Activated T-cell treated with anti-CD3 and anti-CD28 coated beads, Interleukin-2, amount 50 U/mL, for 48 hours (primary cell): Measurements from ENCODE around the gene UFSP2.
"Not testable (repeated sequence)": the region's sequence is repeated elsewhere in the genome, so short reads cannot be mapped to it uniquely, and the experiment has no call there.

Experiments
- DNase-seq, 2 experiments: peaks; one replicate each; pipeline ENCODE4 v3.0.0-alpha.2; 2020

Gene UFSP2

GRCh38 chr4:185381288-185382196, 44.2 kb downstream of the UFSP2 start:
- no peak for DNase-seq

GRCh38 chr4:185380320-185380719, 45.4 kb downstream of the UFSP2 start:
- no peak for DNase-seq

GRCh38 chr4:185379326-185380295, 46.2 kb downstream of the UFSP2 start:
- no peak for DNase-seq

GRCh38 chr4:185378264-185378663, 47.5 kb downstream of the UFSP2 start:
- DNase-seq = no peak

GRCh38 chr4:185374573-185374972, 51.2 kb downstream of the UFSP2 start:
- DNase-seq = no peak

- DNase-seq = no peak
Measured at GRCh38 chr4:185374027-185374426, 51.7 kb downstream of the UFSP2 start.

- no peak for DNase-seq
Measured at GRCh38 chr4:185371702-185372101, 54.1 kb downstream of the UFSP2 start.

GRCh38 chr4:185370268-185370949, 55.4 kb downstream of the UFSP2 start:
- no peak for DNase-seq

- DNase-seq = no peak
Measured at GRCh38 chr4:185369731-185370130, 56.0 kb downstream of the UFSP2 start.

GRCh38 chr4:185364886-185365285, 60.9 kb downstream of the UFSP2 start:
- no peak for DNase-seq

GRCh38 chr4:185363251-185363650, 62.5 kb downstream of the UFSP2 start:
- DNase-seq = no peak

- DNase-seq = not testable (repeated sequence)
Measured at GRCh38 chr4:185362570-185362969, 63.2 kb downstream of the UFSP2 start.

- DNase-seq = no peak
Measured at GRCh38 chr4:185361872-185362271, 63.9 kb downstream of the UFSP2 start.

- DNase-seq = no peak
Measured at GRCh38 chr4:185359767-185360446, 65.9 kb downstream of the UFSP2 start.

GRCh38 chr4:185358959-185359358, 66.8 kb downstream of the UFSP2 start:
- no peak for DNase-seq

GRCh38 chr4:185358514-185358913, 67.2 kb downstream of the UFSP2 start:
- DNase-seq = no peak

- no peak for DNase-seq
Measured at GRCh38 chr4:185357733-185358440, 67.9 kb downstream of the UFSP2 start.

- no peak for DNase-seq
Measured at GRCh38 chr4:185357211-185357610, 68.6 kb downstream of the UFSP2 start.

- DNase-seq = no peak
Measured at GRCh38 chr4:185352741-185353140, 73.0 kb downstream of the UFSP2 start.

- DNase-seq = no peak
Measured at GRCh38 chr4:185352202-185352601, 73.6 kb downstream of the UFSP2 start.

- no peak for DNase-seq
Measured at GRCh38 chr4:185351691-185352090, 74.1 kb downstream of the UFSP2 start.
